Upper lobe of left lung (tissue), 4 donors: Measurements from ENCODE around the gene FAM120B.

ENCODE experiments used
- EP300 ChIP-seq, 4 donors: sonication (generic); formaldehyde crosslinking; IDR thresholded peaks; one replicate each; pipeline ENCODE4 v1.5.1; 2017; ENCODE audit warnings: antibody characterized with exemption in 4 of 4, control low read depth in 2 of 4
- POLR2A ChIP-seq, 4 donors: fragments of 450-650 bp; IDR thresholded peaks; one replicate each; pipeline ENCODE4 v1.5.1; 2016 to 2017; ENCODE audit warnings: antibody characterized with exemption in 4 of 4, mild to moderate bottlenecking in 2 of 4
- POLR2AphosphoS5 ChIP-seq, 2 donors: sonication (generic); formaldehyde crosslinking; IDR thresholded peaks; one replicate each; pipeline ENCODE4 v1.5.1; 2017; ENCODE audit warnings: antibody characterized with exemption in 2 of 2
- TF ChIP-seq, protein P1 (sequence below), 6 experiments: fragments of 450-650 bp in 4 of 6; fragments of 200-600 bp in 2 of 6; sonication (generic) in 2 of 6; IDR thresholded peaks; one replicate each; pipeline ENCODE4 v1.5.1; 2016 to 2019; ENCODE audit warnings: antibody characterized with exemption in 6 of 6

DNA sequence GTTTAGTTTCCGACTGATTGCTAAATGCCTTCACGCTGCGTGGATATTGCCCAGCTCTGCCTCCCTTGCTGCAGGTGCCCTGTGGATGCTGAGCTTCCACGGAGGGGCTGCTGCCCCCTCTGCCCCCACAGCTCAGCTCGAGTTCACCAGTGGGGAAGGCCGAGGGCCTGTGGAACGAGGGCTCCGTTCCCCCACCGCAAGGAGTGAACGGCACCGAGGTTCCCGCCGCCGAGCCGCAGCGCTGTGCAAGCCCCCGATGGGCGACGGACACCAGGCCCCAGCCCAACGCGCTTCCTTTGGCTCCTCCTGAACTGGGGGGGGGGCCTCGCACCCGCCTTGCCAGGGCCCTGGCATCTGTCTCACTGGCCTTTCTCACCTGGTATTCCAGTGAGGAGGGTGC, 33.4 kb upstream of the FAM120B start:
- TF ChIP-seq, protein P1, sequence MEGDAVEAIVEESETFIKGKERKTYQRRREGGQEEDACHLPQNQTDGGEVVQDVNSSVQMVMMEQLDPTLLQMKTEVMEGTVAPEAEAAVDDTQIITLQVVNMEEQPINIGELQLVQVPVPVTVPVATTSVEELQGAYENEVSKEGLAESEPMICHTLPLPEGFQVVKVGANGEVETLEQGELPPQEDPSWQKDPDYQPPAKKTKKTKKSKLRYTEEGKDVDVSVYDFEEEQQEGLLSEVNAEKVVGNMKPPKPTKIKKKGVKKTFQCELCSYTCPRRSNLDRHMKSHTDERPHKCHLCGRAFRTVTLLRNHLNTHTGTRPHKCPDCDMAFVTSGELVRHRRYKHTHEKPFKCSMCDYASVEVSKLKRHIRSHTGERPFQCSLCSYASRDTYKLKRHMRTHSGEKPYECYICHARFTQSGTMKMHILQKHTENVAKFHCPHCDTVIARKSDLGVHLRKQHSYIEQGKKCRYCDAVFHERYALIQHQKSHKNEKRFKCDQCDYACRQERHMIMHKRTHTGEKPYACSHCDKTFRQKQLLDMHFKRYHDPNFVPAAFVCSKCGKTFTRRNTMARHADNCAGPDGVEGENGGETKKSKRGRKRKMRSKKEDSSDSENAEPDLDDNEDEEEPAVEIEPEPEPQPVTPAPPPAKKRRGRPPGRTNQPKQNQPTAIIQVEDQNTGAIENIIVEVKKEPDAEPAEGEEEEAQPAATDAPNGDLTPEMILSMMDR (IDR thresholded peaks at IDR 0.05): no peak
- no peak for TF ChIP-seq POLR2A (IDR thresholded peaks at IDR 0.05)
- no peak for TF ChIP-seq EP300 (IDR thresholded peaks at IDR 0.05)
- TF ChIP-seq POLR2AphosphoS5 (IDR thresholded peaks at IDR 0.05): no peak
